Pancreas (tissue), 10 donors: ENCODE measurements around the gene REC114. TPM values are rescaled to one million over a fixed set of nuclear protein-coding genes. Genes with fewer than 3 reads are reported as not detected.

ENCODE experiments used
- ATAC-seq, 4 donors: fragments of 200-7000 bp; cut with Tn5 transposase; one replicate each; pipeline versions ENCODE4 v1.8.0 to v1.9.1; 2020; ENCODE audit warnings: mild to moderate bottlenecking in 4 of 4, moderate library complexity in 4 of 4
- DNase-seq, 6 donors: peaks; one replicate each; pipeline ENCODE4 v3.0.0-alpha.2; 2020
- FAIRE-seq: peaks from 2 replicates; lab custom pipeline; 2012; peaks lifted over from hg19 to GRCh38; lab: Jason Lieb, UNC
- H3K27ac ChIP-seq, 4 donors: fragments of 200-600 bp; sonication (generic); 1 replicate in 3 of 4; 2 replicates in 1 of 4; pipeline versions ENCODE4 v1.5.0 to v1.8.0; 2020
- H3K27me3 ChIP-seq, 4 donors: fragments of 200-600 bp; one replicate each; pipeline ENCODE4 v1.8.0; 2021
- H3K36me3 ChIP-seq, 3 donors: fragments of 200-600 bp; sonication (generic) in 1 of 3; one replicate each; pipeline versions ENCODE4 v1.5.0 to v1.8.0; 2020 to 2021
- H3K4me1 ChIP-seq, 3 donors: fragments of 200-600 bp; one replicate each; pipeline ENCODE4 v1.8.0; 2021
- H3K4me3 ChIP-seq, 4 donors: fragments of 200-600 bp; sonication (generic) in 2 of 4; one replicate each; pipeline versions ENCODE4 v1.5.0 to v1.8.0; 2020 to 2021
- H3K9me3 ChIP-seq, 4 donors: fragments of 200-600 bp; one replicate each; pipeline ENCODE4 v1.8.0; 2021
- CTCF ChIP-seq, 4 donors: fragments of 200-600 bp; sonication (generic) in 3 of 4; IDR thresholded peaks; one replicate each; pipeline versions ENCODE4 v1.5.0 to v1.8.0; 2021; ENCODE audit warnings: antibody characterized with exemption in 4 of 4
- WGBS, 2 donors: extraction: QIAGEN DNeasy Blood & Tissue Kit; methylation state at CpG; one replicate each; pipeline ENCODE4 v1.1.7; 2013; 5-methylcytosine and 5-hydroxymethylcytosine counted together
- intact Hi-C, 3 donors: fragments of 100-400 bp; cut with DNase I; formaldehyde crosslinking; loops; one replicate each; pipeline versions ENCODE4 v1.11.1 to v1.14.2; 2022
- polyA plus RNA-seq, 2 donors: library from polyadenylated mRNA; stranded (reverse); fragments of 200-250 nt; gene quantifications; one replicate each; pipeline ENCODE4 v1.2.3, GENCODE V29; 2013
- total RNA-seq, 6 donors: library from RNA; stranded (reverse); fragmentation: NEBNext Ultra II Directional in 4 of 6; extraction: Animal tissue kit (Norgen Biotek cat#: 25700) in 4 of 6; gene quantifications; one replicate each; pipeline versions ENCODE4 v1.2.1 to v1.2.4, GENCODE V29; 2021 to 2023
- donor health status: healthy with polysubstance abuse.
- donor health status: DM: no; HTN: no; CAD: no; lungs with moderate emphysema.
- donor health status: DM: no; HTN: no; CAD: no.
- donor health status: control.
- donor health status: control.
- donor health status: Bipolar disorder and iron deficiency.
- donor health status: DM: yes; HTN: yes; CAD: no.
- donor health status: DM: no; HTN: no; CAD: no.
- donor health status: DM: no; HTN: no; CAD: no.
- donor health status: DM: yes; HTN: yes; CAD: no.

REC114 gene
- total and polyA plus RNA-seq, 8 donors, result not detected

DNA sequence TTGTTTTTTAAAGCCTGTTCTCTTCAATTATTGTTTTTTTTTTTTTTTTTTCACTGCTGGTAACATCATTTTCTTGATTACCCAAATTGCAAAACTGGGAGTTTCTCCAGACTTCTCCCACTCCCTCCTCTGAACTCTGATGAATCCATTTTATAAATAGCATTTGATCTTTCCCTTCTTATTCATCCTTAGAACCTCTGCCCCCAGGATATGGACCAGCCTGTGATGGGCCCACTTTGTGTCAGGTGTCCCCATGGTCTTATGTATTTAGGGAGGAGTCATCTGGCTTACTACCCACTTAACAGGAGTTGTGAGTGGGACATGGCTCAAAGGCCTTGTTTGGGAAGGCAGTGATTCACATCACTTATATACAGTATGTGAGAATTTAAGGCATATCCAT, 57.7 kb downstream of the REC114 start:
- intact Hi-C loops, result no loop called here
- Histone ChIP-seq H3K4me1 (no peaks in the 10 kb centered on the region), H3K36me3 (no peaks in the 10 kb centered on the region), H3K4me3 (no peak overlapping the region), H3K9me3 (no peaks in the 10 kb centered on the region), H3K27ac (no peak overlapping the region), H3K27me3 (no peaks in the 10 kb centered on the region)
- DNase-seq (no peak), ATAC-seq (no peak), FAIRE-seq (no peak)
- no peak for TF ChIP-seq CTCF (IDR thresholded peaks at IDR 0.05)

DNA sequence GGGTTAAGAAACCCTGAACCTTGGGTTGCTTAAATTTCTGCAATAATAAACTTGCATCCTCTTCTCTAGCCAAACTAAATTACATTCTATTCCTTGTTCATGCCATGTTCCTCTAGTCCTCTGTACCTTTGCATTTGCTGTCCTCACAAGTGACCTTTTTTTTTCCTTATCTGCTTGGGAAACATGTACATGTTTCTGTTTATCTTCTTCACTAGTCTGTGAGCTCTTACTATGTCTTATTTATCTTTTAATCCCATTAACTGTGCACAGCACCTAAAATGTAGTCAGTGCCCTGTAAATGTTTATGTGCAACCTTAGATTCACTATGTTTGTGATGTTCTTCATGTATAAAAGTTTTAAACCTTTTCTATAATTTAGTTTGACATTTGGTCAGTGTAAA, 61.9 kb downstream of the REC114 start:
- Histone ChIP-seq H3K27ac (no peak overlapping the region), H3K36me3 (no peaks in the 10 kb centered on the region), H3K27me3 (no peaks in the 10 kb centered on the region), H3K4me1 (no peaks in the 10 kb centered on the region), H3K9me3 (no peaks in the 10 kb centered on the region), H3K4me3 (no peak overlapping the region)
- intact Hi-C loops, result no loop called here
- no peak for TF ChIP-seq CTCF (IDR thresholded peaks at IDR 0.05)
- ATAC-seq (no peak), FAIRE-seq (no peak), DNase-seq (no peak)

GRCh38 chr15:73515527-73515926, 72.6 kb downstream of the REC114 start:
- ATAC-seq, result no peak
- Histone ChIP-seq H3K4me1 (no peaks in the 10 kb centered on the region), H3K4me3 (no peak overlapping the region), H3K27me3 (no peaks in the 10 kb centered on the region), H3K36me3 (no peaks in the 10 kb centered on the region), H3K9me3 (no peaks in the 10 kb centered on the region), H3K27ac (no peak overlapping the region)
- WGBS, 2 donors, result 86 to 100% methylated on average over 1 of the region's 1 CpG
- intact Hi-C loops, result no loop called here
- no peak for FAIRE-seq
- DNase-seq, result no peak
- TF ChIP-seq CTCF (IDR thresholded peaks at IDR 0.05), result no peak

DNA sequence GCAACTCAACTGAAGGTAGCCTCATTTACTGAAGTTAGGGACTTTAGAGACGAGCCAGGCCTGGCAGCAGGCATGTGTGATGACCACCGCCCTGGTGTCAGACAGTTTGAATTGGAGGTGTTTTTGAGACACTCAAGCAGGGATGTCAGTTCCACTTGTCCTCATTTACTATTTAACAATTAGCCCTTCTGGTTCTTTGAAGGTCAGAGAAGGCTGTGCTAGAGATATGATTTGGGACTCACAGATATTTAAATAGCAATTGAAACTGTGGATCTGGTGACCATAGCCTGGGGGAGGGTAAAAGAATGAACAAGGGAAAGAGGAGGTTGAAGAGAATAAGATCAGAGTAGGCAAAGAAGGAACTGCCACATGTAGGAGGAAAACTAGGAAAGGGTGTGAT, 74.6 kb downstream of the REC114 start:
- WGBS, 2 donors, result 87 to 97% methylated on average over 2 of the region's 2 CpGs
- FAIRE-seq (no peak), DNase-seq (no peak), ATAC-seq (no peak)
- TF ChIP-seq CTCF (IDR thresholded peaks at IDR 0.05), result no peak
- H3K27me3 ChIP-seq, result no peaks in the 10 kb centered on the region
- no peaks in the 10 kb centered on the region for H3K9me3 ChIP-seq
- intact Hi-C loops, result no loop called here
- no peaks in the 10 kb centered on the region for H3K36me3 ChIP-seq
- H3K27ac ChIP-seq, result no peak overlapping the region
- no peaks in the 10 kb centered on the region for H3K4me1 ChIP-seq
- no peak overlapping the region for H3K4me3 ChIP-seq

- WGBS, 2 donors, result 63 to 64% methylated on average over 3 of the region's 3 CpGs
- no peaks in the 10 kb centered on the region for H3K27me3 ChIP-seq
- no peaks in the 10 kb centered on the region for H3K9me3 ChIP-seq
- intact Hi-C loops, result no loop called here
- no peak overlapping the region for H3K4me3 ChIP-seq
- no peaks in the 10 kb centered on the region for H3K4me1 ChIP-seq
- no peak for TF ChIP-seq CTCF (IDR thresholded peaks at IDR 0.05)
- H3K36me3 ChIP-seq, result no peaks in the 10 kb centered on the region
- no peak for ATAC-seq
- no peak overlapping the region for H3K27ac ChIP-seq
- FAIRE-seq, result no peak
- DNase-seq, result no peak
Observed at GRCh38 chr15:73518180-73518862, 75.4 kb downstream of the REC114 start.
